ENCODE data around the gene SSU72.
"Not testable (repeated sequence)": the region's sequence is repeated elsewhere in the genome, so short reads cannot be mapped to it uniquely, and the experiment has no call there.

SSU72 gene

DNA sequence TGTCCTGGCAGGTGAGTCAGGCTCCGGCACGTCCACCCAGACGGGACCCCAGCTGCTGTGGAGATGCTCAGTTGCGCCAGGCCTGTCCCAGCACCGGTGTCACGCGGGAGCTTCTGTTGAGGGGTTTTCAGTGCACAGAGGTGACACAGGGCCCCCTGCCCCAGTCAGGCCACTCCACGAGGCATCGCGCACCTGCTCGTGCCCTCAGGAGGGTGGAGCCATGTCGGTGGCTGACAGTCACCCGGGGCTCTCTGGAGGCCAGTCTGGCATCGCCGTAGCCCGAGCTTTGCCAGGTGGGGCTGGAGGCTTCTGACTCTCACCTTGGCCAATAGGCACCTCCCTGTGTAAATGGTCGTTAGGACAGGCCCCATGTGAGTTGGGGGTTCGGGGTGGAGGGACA lies 45.3 kb downstream of the SSU72 start:
- Histone ChIP-seq H2BK120ac (ENCODE audit: insufficient read depth, low read length, poor library complexity) (no peak overlapping the region), H3K4me1 (ENCODE audit: control insufficient read depth in 1 of 2, insufficient read depth in 2 of 2, low read length in 2 of 2) (no peaks in the 10 kb centered on the region), H3K36me3 (ENCODE audit: control insufficient read depth in 1 of 2, insufficient read depth in 2 of 2, low read length in 2 of 2) (peaks cover 55 to 56% of the 10 kb centered on the region in 2 experiments), H2AFZ (ENCODE audit: insufficient read depth, low read length, poor library complexity) (no peak overlapping the region), H2AK5ac (ENCODE audit: low read length) (no peak overlapping the region), H3K23ac (ENCODE audit: low read length) (no peak overlapping the region), H3K9me3 (ENCODE audit: insufficient read depth, low read depth, low read length) (peaks cover 9% of the 10 kb centered on the region), H3K4ac (ENCODE audit: low read depth, low read length) (no peak overlapping the region), H3K9ac (ENCODE audit: low read length) (no peak overlapping the region), H3K79me1 (ENCODE audit: low read length) (no peaks in the 10 kb centered on the region), H4K12ac (ENCODE audit: low read depth, low read length) (no peak overlapping the region), H4K8ac (ENCODE audit: low read depth, low read length) (no peak overlapping the region), H3K18ac (ENCODE audit: low read length) (no peak overlapping the region), H3K4me3 (ENCODE audit: low read depth, low read length) (no peak overlapping the region), H2BK12ac (ENCODE audit: low read length) (no peak overlapping the region), H3K14ac (ENCODE audit: low read length) (no peak overlapping the region), H3K79me2 (ENCODE audit: control insufficient read depth, insufficient read depth, low read length, poor library complexity) (no peaks in the 10 kb centered on the region), H2BK5ac (ENCODE audit: low read depth, low read length, poor library complexity) (no peak overlapping the region), H3K4me2 (ENCODE audit: low read length) (no peak overlapping the region), H3K27ac (ENCODE audit: low read depth, low read length) (no peak overlapping the region), H4K91ac (ENCODE audit: low read depth, low read length) (no peak overlapping the region), H3K27me3 (ENCODE audit: insufficient read depth, low read length) (no peaks in the 10 kb centered on the region)
- no peak for DNase-seq
- WGBS (ENCODE audit: extremely low coverage, insufficient coverage, insufficient read length) = no CpG with 5 or more reads among the region's 18 CpGs

- no CpG with 5 or more reads among the region's 37 CpGs for WGBS (ENCODE audit: extremely low coverage, insufficient coverage, insufficient read length)
- Histone ChIP-seq H2AFZ (ENCODE audit: insufficient read depth, low read length, poor library complexity) (no peak overlapping the region), H3K4ac (ENCODE audit: low read depth, low read length) (no peak overlapping the region)
Measured at GRCh38 chr1:1528301-1529267, 46.1 kb downstream of the SSU72 start.

DNA sequence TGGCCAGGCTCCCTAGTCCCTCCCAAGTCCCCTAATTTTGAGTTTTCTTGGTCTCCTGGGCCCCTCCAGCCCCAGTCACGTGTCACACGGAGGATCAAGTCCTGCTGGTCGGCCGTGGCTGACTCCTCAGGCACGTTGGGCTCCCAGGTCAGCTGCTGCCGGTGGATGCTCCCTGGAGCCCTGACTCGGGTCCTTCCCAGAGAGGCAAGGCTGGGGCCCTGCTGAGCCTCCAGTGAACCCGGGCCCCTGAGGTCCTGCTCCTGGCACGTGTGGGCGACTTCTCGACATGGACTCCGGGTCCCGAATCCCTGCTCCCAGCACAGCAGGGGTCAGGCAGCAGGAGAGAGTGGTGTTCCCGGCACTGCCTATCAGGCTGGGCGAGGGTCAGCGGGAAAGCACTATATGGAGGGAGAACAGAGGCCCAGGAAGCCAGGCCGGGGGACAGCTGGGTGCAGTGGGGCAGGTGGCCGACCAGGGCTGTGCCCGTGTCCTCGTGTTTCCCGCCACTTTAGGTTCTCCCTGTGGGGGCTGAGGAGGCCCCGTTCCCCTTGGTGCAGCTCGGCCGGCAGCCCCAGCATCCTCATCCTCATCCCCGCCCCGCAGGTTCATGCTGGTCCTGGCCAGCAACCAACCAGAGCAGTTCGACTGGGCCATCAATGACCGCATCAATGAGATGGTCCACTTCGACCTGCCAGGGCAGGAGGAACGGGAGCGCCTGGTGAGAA lies 47.4 kb downstream of the SSU72 start:
- Histone ChIP-seq H3K27me3 (ENCODE audit: insufficient read depth, low read length) (no peaks in the 10 kb centered on the region), H3K23ac (ENCODE audit: low read length) (no peak overlapping the region), H2AFZ (ENCODE audit: insufficient read depth, low read length, poor library complexity) (no peak overlapping the region), H3K18ac (ENCODE audit: low read length) (no peak overlapping the region), H2BK12ac (ENCODE audit: low read length) (no peak overlapping the region), H3K79me2 (ENCODE audit: control insufficient read depth, insufficient read depth, low read length, poor library complexity) (no peaks in the 10 kb centered on the region), H3K79me1 (ENCODE audit: low read length) (no peaks in the 10 kb centered on the region), H4K12ac (ENCODE audit: low read depth, low read length) (no peak overlapping the region), H3K4me3 (ENCODE audit: low read depth, low read length) (peak overlapping the region; percentile 13), H3K14ac (ENCODE audit: low read length) (no peak overlapping the region), H3K4ac (ENCODE audit: low read depth, low read length) (no peak overlapping the region), H3K36me3 (ENCODE audit: control insufficient read depth in 1 of 2, insufficient read depth in 2 of 2, low read length in 2 of 2) (peaks cover 55% of the 10 kb centered on the region in 2 experiments), H2BK120ac (ENCODE audit: insufficient read depth, low read length, poor library complexity) (no peak overlapping the region), H3K4me1 (ENCODE audit: control insufficient read depth in 1 of 2, insufficient read depth in 2 of 2, low read length in 2 of 2) (no peaks in the 10 kb centered on the region), H3K9me3 (ENCODE audit: insufficient read depth, low read depth, low read length) (peaks cover 9% of the 10 kb centered on the region), H3K9ac (ENCODE audit: low read length) (no peak overlapping the region), H4K8ac (ENCODE audit: low read depth, low read length) (no peak overlapping the region), H2BK5ac (ENCODE audit: low read depth, low read length, poor library complexity) (no peak overlapping the region), H3K4me2 (ENCODE audit: low read length) (no peak overlapping the region), H2AK5ac (ENCODE audit: low read length) (no peak overlapping the region), H4K91ac (ENCODE audit: low read depth, low read length) (no peak overlapping the region), H3K27ac (ENCODE audit: low read depth, low read length) (no peak overlapping the region)
- no peak for DNase-seq
- no CpG with 5 or more reads among the region's 31 CpGs for WGBS (ENCODE audit: extremely low coverage, insufficient coverage, insufficient read length)

More at GRCh38 chr1:1528301-1529267, 46.1 kb downstream of the SSU72 start:
- Histone ChIP-seq H3K4me3 (ENCODE audit: low read depth, low read length) (no peak overlapping the region), H3K14ac (ENCODE audit: low read length) (no peak overlapping the region), H2BK5ac (ENCODE audit: low read depth, low read length, poor library complexity) (no peak overlapping the region), H2AK5ac (ENCODE audit: low read length) (no peak overlapping the region), H3K18ac (ENCODE audit: low read length) (no peak overlapping the region), H2BK120ac (ENCODE audit: insufficient read depth, low read length, poor library complexity) (no peak overlapping the region), H3K9me3 (ENCODE audit: insufficient read depth, low read depth, low read length) (peaks cover 9% of the 10 kb centered on the region), H4K8ac (ENCODE audit: low read depth, low read length) (no peak overlapping the region), H3K36me3 (ENCODE audit: control insufficient read depth in 1 of 2, insufficient read depth in 2 of 2, low read length in 2 of 2) (peaks cover 57% of the 10 kb centered on the region in 2 experiments), H3K79me1 (ENCODE audit: low read length) (no peaks in the 10 kb centered on the region), H3K27ac (ENCODE audit: low read depth, low read length) (no peak overlapping the region), H4K91ac (ENCODE audit: low read depth, low read length) (no peak overlapping the region), H3K23ac (ENCODE audit: low read length) (no peak overlapping the region), H3K79me2 (ENCODE audit: control insufficient read depth, insufficient read depth, low read length, poor library complexity) (no peaks in the 10 kb centered on the region), H3K9ac (ENCODE audit: low read length) (no peak overlapping the region), H3K27me3 (ENCODE audit: insufficient read depth, low read length) (no peaks in the 10 kb centered on the region), H2BK12ac (ENCODE audit: low read length) (no peak overlapping the region), H3K4me1 (ENCODE audit: control insufficient read depth in 1 of 2, insufficient read depth in 2 of 2, low read length in 2 of 2) (no peaks in the 10 kb centered on the region), H4K12ac (ENCODE audit: low read depth, low read length) (no peak overlapping the region), H3K4me2 (ENCODE audit: low read length) (no peak overlapping the region)
- DNase-seq = no peak

GRCh38 chr1:1526476-1526875 lies 48.2 kb downstream of the SSU72 start:
- not testable (repeated sequence) for H3K27ac ChIP-seq (ENCODE audit: low read depth, low read length); H4K8ac ChIP-seq (ENCODE audit: low read depth, low read length); H2BK5ac ChIP-seq (ENCODE audit: low read depth, low read length, poor library complexity); H3K14ac ChIP-seq (ENCODE audit: low read length); H4K91ac ChIP-seq (ENCODE audit: low read depth, low read length); H3K4me2 ChIP-seq (ENCODE audit: low read length); DNase-seq; H2BK120ac ChIP-seq (ENCODE audit: insufficient read depth, low read length, poor library complexity); H2AFZ ChIP-seq (ENCODE audit: insufficient read depth, low read length, poor library complexity); H3K79me2 ChIP-seq (ENCODE audit: control insufficient read depth, insufficient read depth, low read length, poor library complexity); H3K4me3 ChIP-seq (ENCODE audit: low read depth, low read length); H2AK5ac ChIP-seq (ENCODE audit: low read length); H3K27me3 ChIP-seq (ENCODE audit: insufficient read depth, low read length); H3K9me3 ChIP-seq (ENCODE audit: insufficient read depth, low read depth, low read length); H3K79me1 ChIP-seq (ENCODE audit: low read length); H3K23ac ChIP-seq (ENCODE audit: low read length); H3K4me1 ChIP-seq (ENCODE audit: control insufficient read depth in 1 of 2, insufficient read depth in 2 of 2, low read length in 2 of 2); H3K18ac ChIP-seq (ENCODE audit: low read length); H3K4ac ChIP-seq (ENCODE audit: low read depth, low read length); H2BK12ac ChIP-seq (ENCODE audit: low read length); H3K9ac ChIP-seq (ENCODE audit: low read length); H4K12ac ChIP-seq (ENCODE audit: low read depth, low read length)
- H3K36me3 ChIP-seq (ENCODE audit: control insufficient read depth in 1 of 2, insufficient read depth in 2 of 2, low read length in 2 of 2) = peaks cover 59 to 60% of the 10 kb centered on the region in 2 experiments
- WGBS (ENCODE audit: extremely low coverage, insufficient coverage, insufficient read length) = no CpG with 5 or more reads among the region's 21 CpGs
